HG03095 (cell line): ENCODE data around the gene ZP1.

Experiments used
- ATAC-seq: cut with Tn5 transposase; IDR thresholded peaks from one replicate; pipeline ENCODE4 v1.9.1; 2021; ENCODE audit warnings: moderate library complexity; ENCODE audit not compliant: unreplicated experiment

The ZP1 gene

GRCh38 chr11:60875366-60876167 is 8.2 kb downstream of the ZP1 start:
- ATAC-seq, result no peak

- no peak for ATAC-seq
These were observed 8.8 kb downstream of the ZP1 start for GRCh38 chr11:60876168-60876485.

GRCh38 chr11:60878245-60879101 is 11.1 kb downstream of the ZP1 start:
- no peak for ATAC-seq

GRCh38 chr11:60879104-60879503 is 11.8 kb downstream of the ZP1 start:
- ATAC-seq, result no peak

GRCh38 chr11:60879971-60880588 is 12.7 kb downstream of the ZP1 start:
- no peak for ATAC-seq

- no peak for ATAC-seq
These were observed 13.4 kb downstream of the ZP1 start for GRCh38 chr11:60880643-60881282.

GRCh38 chr11:60887556-60887955 is 20.2 kb downstream of the ZP1 start:
- no peak for ATAC-seq

GRCh38 chr11:60889869-60890311 is 22.5 kb downstream of the ZP1 start:
- no peak for ATAC-seq

GRCh38 chr11:60890696-60891095 is 23.4 kb downstream of the ZP1 start:
- ATAC-seq, result no peak

- no peak for ATAC-seq
These were observed 23.9 kb downstream of the ZP1 start for GRCh38 chr11:60891103-60891741.

- ATAC-seq, result no peak
These were observed 28.3 kb downstream of the ZP1 start for GRCh38 chr11:60895687-60896086.

GRCh38 chr11:60897496-60897895 is 30.2 kb downstream of the ZP1 start:
- ATAC-seq, result no peak

GRCh38 chr11:60899046-60899936 is 31.9 kb downstream of the ZP1 start:
- ATAC-seq, result no peak

- no peak for ATAC-seq
These were observed 32.6 kb downstream of the ZP1 start for GRCh38 chr11:60899977-60900376.

- no peak for ATAC-seq
These were observed 33.5 kb downstream of the ZP1 start for GRCh38 chr11:60900673-60901404.

GRCh38 chr11:60902625-60903024 is 35.3 kb downstream of the ZP1 start:
- no peak for ATAC-seq

GRCh38 chr11:60905047-60905446 is 37.7 kb downstream of the ZP1 start:
- ATAC-seq, result no peak

GRCh38 chr11:60905551-60906113 is 38.3 kb downstream of the ZP1 start:
- no peak for ATAC-seq
